Gastrocnemius medialis (tissue), 4 donors: ENCODE data around the gene MAPKAP1. TPM values are rescaled to one million over a fixed set of nuclear protein-coding genes. Genes with fewer than 3 reads are reported as not detected.

Source experiments
- ATAC-seq, 2 donors: fragments of 150-250 bp; one replicate each; pipeline ENCODE4 v1.9.1; 2016
- DNase-seq, 2 donors: peaks; one replicate each; pipeline ENCODE4 v3.0.0-alpha.2; 2019
- H3K27ac ChIP-seq, 4 donors: fragments of 200-600 bp; sonication (generic); 1 replicate in 1 of 4; 2 replicates in 3 of 4; pipeline ENCODE4 v1.5.1; 2016 to 2018; ENCODE audit warnings: mild to moderate bottlenecking in 2 of 4, moderate library complexity in 1 of 4
- H3K27me3 ChIP-seq, 3 donors: fragments of 200-600 bp; sonication (generic) in 2 of 3; 1 replicate in 1 of 3; 2 replicates in 2 of 3; pipeline versions ENCODE4 v1.5.1 to v1.6.0; 2016 to 2019; ENCODE audit warnings: mild to moderate bottlenecking in 1 of 3, moderate library complexity in 1 of 3
- H3K36me3 ChIP-seq, 2 donors: fragments of 200-600 bp; sonication (generic) in 1 of 2; one replicate each; pipeline ENCODE4 v1.5.1; 2017 to 2018
- H3K4me1 ChIP-seq, 2 donors: fragments of 200-600 bp; sonication (generic) in 1 of 2; one replicate each; pipeline ENCODE4 v1.5.1; 2016 to 2017; ENCODE audit warnings: mild to moderate bottlenecking in 2 of 2
- H3K4me3 ChIP-seq, 4 donors: fragments of 200-600 bp; sonication (generic) in 3 of 4; 1 replicate in 1 of 4; 2 replicates in 3 of 4; pipeline ENCODE4 v1.5.1; 2016 to 2019; ENCODE audit warnings: mild to moderate bottlenecking in 2 of 4
- H3K9me3 ChIP-seq, 3 donors: fragments of 200-600 bp; sonication (generic) in 2 of 3; 1 replicate in 1 of 3; 2 replicates in 2 of 3; pipeline ENCODE4 v1.5.1; 2016 to 2019
- CTCF ChIP-seq, 5 experiments: fragments of 450-650 bp in 3 of 5; fragments of 200-600 bp in 2 of 5; sonication (generic) in 2 of 5; IDR thresholded peaks in 4 of 5; conservative IDR thresholded peaks in 1 of 5; 1 replicate in 4 of 5; 2 replicates in 1 of 5; pipeline ENCODE4 v1.5.1; 2016 to 2019; ENCODE audit warnings: antibody characterized with exemption in 5 of 5, mild to moderate bottlenecking in 3 of 5, moderate library complexity in 3 of 5
- POLR2A ChIP-seq, 2 donors: fragments of 450-650 bp; IDR thresholded peaks; one replicate each; pipeline ENCODE4 v1.6.1; 2017; ENCODE audit warnings: antibody characterized with exemption in 2 of 2, mild to moderate bottlenecking in 2 of 2, moderate library complexity in 2 of 2
- in situ Hi-C, 4 donors: fragments of 200-750 bp; cut with MboI; loops; one replicate each; pipeline versions ENCODE4 v1.15.0 to v1.8.0; 2017; ENCODE audit warnings: low sequenced_read_pairs in 4 of 4
- intact Hi-C: fragments of 100-400 bp; cut with DNase I; formaldehyde crosslinking; loops from one replicate; pipeline ENCODE4 v1.15.1; 2023; ENCODE audit warnings: low total_unique reads
- total RNA-seq, 4 donors: library from RNA; depleted of rRNA; stranded (reverse); fragments of >200 nt; gene quantifications; one replicate each; pipeline versions ENCODE4 v1.1.0 to v1.2.3, GENCODE V29; 2016

MAPKAP1 gene
- total RNA-seq, 4 donors from 2014 or later, result 58.2 to 123 (median 104) TPM

GRCh38 chr9:125447202-125447802, 259.7 kb downstream of the MAPKAP1 start:
- Histone ChIP-seq H3K27ac (no peak overlapping the region), H3K27me3 (no peaks in the 10 kb centered on the region), H3K4me3 (no peak overlapping the region), H3K36me3 (peaks cover 0 to 4% of the 10 kb centered on the region in 2 donors), H3K9me3 (no peaks in the 10 kb centered on the region), H3K4me1 (no peaks in the 10 kb centered on the region)
- intact Hi-C loops (no loop called here), in situ Hi-C loops (no loop called here)
- DNase-seq (no peak), ATAC-seq (no peak)
- no peak for TF ChIP-seq POLR2A (IDR thresholded peaks at IDR 0.05)
- TF ChIP-seq CTCF (IDR thresholded peaks at IDR 0.05 in 4 of 5, conservative IDR thresholded peaks at IDR 0.05 in 1 of 5), result no peak

DNA sequence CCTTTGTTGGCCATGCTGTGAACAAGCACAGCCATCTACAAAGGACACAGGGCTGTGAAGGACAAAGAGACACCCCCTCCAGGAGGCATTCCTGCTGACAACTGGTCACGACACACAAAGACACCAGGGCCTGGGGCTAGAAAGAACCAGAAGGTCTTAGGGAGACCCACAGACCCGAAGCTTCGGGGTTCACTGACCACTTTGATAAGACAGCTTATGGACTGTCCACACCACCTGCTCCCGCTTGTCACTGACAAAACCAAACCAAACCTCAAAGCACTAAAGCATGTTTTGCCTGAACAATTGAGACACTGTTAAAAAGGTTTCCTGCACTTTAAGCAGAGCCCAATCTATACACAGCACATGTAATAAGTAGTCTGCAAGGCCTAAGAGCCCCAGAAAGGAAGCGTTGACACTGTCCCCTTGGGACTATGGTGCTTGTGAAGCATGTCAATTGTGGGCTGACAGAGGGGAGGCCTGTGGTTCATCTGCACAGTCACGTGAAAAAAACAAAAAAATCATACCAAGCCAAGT, 260.4 kb downstream of the MAPKAP1 start:
- Histone ChIP-seq H3K4me3 (no peak overlapping the region), H3K36me3 (no peaks in the 10 kb centered on the region), H3K4me1 (no peaks in the 10 kb centered on the region), H3K27me3 (no peaks in the 10 kb centered on the region), H3K9me3 (no peaks in the 10 kb centered on the region), H3K27ac (no peak overlapping the region)
- DNase-seq (no peak), ATAC-seq (no peak)
- TF ChIP-seq CTCF (IDR thresholded peaks at IDR 0.05 in 4 of 5, conservative IDR thresholded peaks at IDR 0.05 in 1 of 5) (no peak), POLR2A (IDR thresholded peaks at IDR 0.05) (no peak)
- in situ Hi-C loops (no loop called here), intact Hi-C loops (no loop called here)

DNA sequence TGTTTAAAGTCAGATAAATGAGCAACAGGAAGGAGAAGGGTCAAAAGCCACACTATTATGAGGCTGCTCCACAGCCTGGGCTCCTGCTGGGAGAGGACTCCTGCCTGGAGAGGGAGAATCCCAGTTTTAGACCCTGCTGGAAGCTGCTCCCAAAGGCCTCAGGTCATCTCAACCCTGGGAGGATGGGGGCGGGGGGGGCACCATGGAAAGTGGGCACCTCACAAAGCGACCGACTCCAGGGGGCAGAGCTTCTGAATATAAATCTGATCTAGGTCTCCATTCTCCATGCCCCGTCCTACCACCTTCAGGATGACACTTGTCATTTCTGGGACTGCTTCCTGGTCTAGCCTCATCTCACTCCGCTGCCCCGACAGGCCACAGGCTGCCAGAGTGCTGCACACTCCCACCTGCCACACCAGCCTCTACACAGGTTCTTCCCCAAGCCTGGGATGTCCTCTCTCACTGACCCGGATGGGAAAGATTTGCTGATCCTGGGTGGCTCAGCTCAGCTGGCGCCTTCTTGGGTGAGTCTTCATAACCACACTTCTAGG, 262.0 kb downstream of the MAPKAP1 start:
- Histone ChIP-seq H3K9me3 (no peaks in the 10 kb centered on the region), H3K4me1 (no peaks in the 10 kb centered on the region), H3K36me3 (no peaks in the 10 kb centered on the region), H3K27ac (no peak overlapping the region), H3K4me3 (no peak overlapping the region), H3K27me3 (no peaks in the 10 kb centered on the region)
- intact Hi-C loops, result no loop called here
- DNase-seq (no peak), ATAC-seq (no peak)
- no peak for TF ChIP-seq POLR2A (IDR thresholded peaks at IDR 0.05)
- TF ChIP-seq CTCF (IDR thresholded peaks at IDR 0.05 in 4 of 5, conservative IDR thresholded peaks at IDR 0.05 in 1 of 5), result no peak
- in situ Hi-C loops, result no loop called here

GRCh38 chr9:125444166-125444565, 262.8 kb downstream of the MAPKAP1 start:
- TF ChIP-seq CTCF (IDR thresholded peaks at IDR 0.05 in 4 of 5, conservative IDR thresholded peaks at IDR 0.05 in 1 of 5) (no peak), POLR2A (IDR thresholded peaks at IDR 0.05) (no peak)
- in situ Hi-C loops (no loop called here), intact Hi-C loops (no loop called here)
- DNase-seq (no peak), ATAC-seq (no peak)
- Histone ChIP-seq H3K4me3 (no peak overlapping the region), H3K27me3 (no peaks in the 10 kb centered on the region), H3K9me3 (no peaks in the 10 kb centered on the region), H3K36me3 (no peaks in the 10 kb centered on the region), H3K27ac (no peak overlapping the region), H3K4me1 (no peaks in the 10 kb centered on the region)
